ENCODE results near the gene CDC16.

Gene CDC16

GRCh38 chr13:114211446-114212157, 23.1 kb upstream of the CDC16 start:
- TF ChIP-seq CTCF (IDR thresholded peaks at IDR 0.05; ENCODE audit: low read depth, low read length), result no peak
- H3K27me3 ChIP-seq (ENCODE audit: insufficient read depth, low read depth, severe bottlenecking), result peaks cover 4% of the 10 kb centered on the region
- no peak overlapping the region for H3K4me3 ChIP-seq (ENCODE audit: low read depth, low read length)
- no peak for DNase-seq
- H3K27ac ChIP-seq, result no peak overlapping the region
- H3K36me3 ChIP-seq, result no peaks in the 10 kb centered on the region
- H3K9me3 ChIP-seq (ENCODE audit: severe bottlenecking), result peaks cover 17% of the 10 kb centered on the region

DNA sequence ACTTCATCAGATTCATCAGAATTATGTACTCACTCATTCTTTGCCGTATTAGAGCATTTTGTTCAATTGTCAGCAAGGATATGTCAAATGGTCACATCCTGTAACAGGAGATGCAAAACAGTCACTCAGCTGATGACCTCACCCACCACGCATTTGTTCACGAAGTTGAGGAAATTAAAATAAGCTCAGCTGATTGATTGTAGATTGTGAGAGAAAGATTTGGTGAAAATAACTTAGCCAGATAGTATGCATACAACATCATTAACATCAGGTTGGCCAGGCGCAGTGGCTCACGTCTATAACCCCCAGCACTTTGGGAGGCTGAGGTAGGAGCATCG, 22.6 kb upstream of the CDC16 start:
- no peak overlapping the region for H3K27ac ChIP-seq
- no peak for TF ChIP-seq CTCF (IDR thresholded peaks at IDR 0.05; ENCODE audit: low read depth, low read length)
- peaks cover 4% of the 10 kb centered on the region for H3K27me3 ChIP-seq (ENCODE audit: insufficient read depth, low read depth, severe bottlenecking)
- H3K9me3 ChIP-seq (ENCODE audit: severe bottlenecking), result peaks cover 12% of the 10 kb centered on the region
- no peak overlapping the region for H3K4me3 ChIP-seq (ENCODE audit: low read depth, low read length)
- H3K36me3 ChIP-seq, result no peaks in the 10 kb centered on the region
- no peak for DNase-seq

GRCh38 chr13:114213980-114214379, 20.7 kb upstream of the CDC16 start:
- H3K27me3 ChIP-seq (ENCODE audit: insufficient read depth, low read depth, severe bottlenecking), result peaks cover 4% of the 10 kb centered on the region
- H3K4me3 ChIP-seq (ENCODE audit: low read depth, low read length), result no peak overlapping the region
- H3K9me3 ChIP-seq (ENCODE audit: severe bottlenecking), result peaks cover 2% of the 10 kb centered on the region
- H3K36me3 ChIP-seq, result no peaks in the 10 kb centered on the region
- no peak overlapping the region for H3K27ac ChIP-seq
- no peak for TF ChIP-seq CTCF (IDR thresholded peaks at IDR 0.05; ENCODE audit: low read depth, low read length)
- DNase-seq, result no peak

- Histone ChIP-seq H3K4me3 (ENCODE audit: low read depth, low read length) (no peak overlapping the region), H3K36me3 (no peaks in the 10 kb centered on the region), H3K9me3 (ENCODE audit: severe bottlenecking) (peaks cover 2% of the 10 kb centered on the region), H3K27ac (no peak overlapping the region), H3K27me3 (ENCODE audit: insufficient read depth, low read depth, severe bottlenecking) (peaks cover 4% of the 10 kb centered on the region)
- no peak for DNase-seq
- no peak for TF ChIP-seq CTCF (IDR thresholded peaks at IDR 0.05; ENCODE audit: low read depth, low read length)
These were observed 15.3 kb upstream of the CDC16 start for GRCh38 chr13:114219392-114219791.

- H3K9me3 ChIP-seq (ENCODE audit: severe bottlenecking), result no peaks in the 10 kb centered on the region
- H3K27ac ChIP-seq, result no peak overlapping the region
- H3K27me3 ChIP-seq (ENCODE audit: insufficient read depth, low read depth, severe bottlenecking), result no peaks in the 10 kb centered on the region
- H3K4me3 ChIP-seq (ENCODE audit: low read depth, low read length), result no peak overlapping the region
- H3K36me3 ChIP-seq, result no peaks in the 10 kb centered on the region
- DNase-seq, result no peak
- TF ChIP-seq CTCF (IDR thresholded peaks at IDR 0.05; ENCODE audit: low read depth, low read length), result no peak
These were observed 12.2 kb upstream of the CDC16 start for GRCh38 chr13:114222461-114222968.

- no peak for TF ChIP-seq CTCF (IDR thresholded peaks at IDR 0.05; ENCODE audit: low read depth, low read length)
- Histone ChIP-seq H3K36me3 (no peaks in the 10 kb centered on the region), H3K27me3 (ENCODE audit: insufficient read depth, low read depth, severe bottlenecking) (no peaks in the 10 kb centered on the region), H3K9me3 (ENCODE audit: severe bottlenecking) (no peaks in the 10 kb centered on the region), H3K27ac (no peak overlapping the region), H3K4me3 (ENCODE audit: low read depth, low read length) (no peak overlapping the region)
- no peak for DNase-seq
These were observed 10.5 kb upstream of the CDC16 start for GRCh38 chr13:114224201-114224600.

Data from WERI-Rb-1 (cell line).